ENCODE data around the gene NKX2-8. TPM values are rescaled to one million over a fixed set of nuclear protein-coding genes. Genes with fewer than 3 reads are reported as not detected.
A peak's percentile ranks its signal among the peaks of the same experiment; 100 is the strongest.

NKX2-8 gene
- not detected for polyA plus RNA-seq (2013, experiment 1 of 2; ENCODE audit: insufficient read length)
- not detected for polyA plus RNA-seq (2013, experiment 2 of 2; ENCODE audit: insufficient read length)

DNA sequence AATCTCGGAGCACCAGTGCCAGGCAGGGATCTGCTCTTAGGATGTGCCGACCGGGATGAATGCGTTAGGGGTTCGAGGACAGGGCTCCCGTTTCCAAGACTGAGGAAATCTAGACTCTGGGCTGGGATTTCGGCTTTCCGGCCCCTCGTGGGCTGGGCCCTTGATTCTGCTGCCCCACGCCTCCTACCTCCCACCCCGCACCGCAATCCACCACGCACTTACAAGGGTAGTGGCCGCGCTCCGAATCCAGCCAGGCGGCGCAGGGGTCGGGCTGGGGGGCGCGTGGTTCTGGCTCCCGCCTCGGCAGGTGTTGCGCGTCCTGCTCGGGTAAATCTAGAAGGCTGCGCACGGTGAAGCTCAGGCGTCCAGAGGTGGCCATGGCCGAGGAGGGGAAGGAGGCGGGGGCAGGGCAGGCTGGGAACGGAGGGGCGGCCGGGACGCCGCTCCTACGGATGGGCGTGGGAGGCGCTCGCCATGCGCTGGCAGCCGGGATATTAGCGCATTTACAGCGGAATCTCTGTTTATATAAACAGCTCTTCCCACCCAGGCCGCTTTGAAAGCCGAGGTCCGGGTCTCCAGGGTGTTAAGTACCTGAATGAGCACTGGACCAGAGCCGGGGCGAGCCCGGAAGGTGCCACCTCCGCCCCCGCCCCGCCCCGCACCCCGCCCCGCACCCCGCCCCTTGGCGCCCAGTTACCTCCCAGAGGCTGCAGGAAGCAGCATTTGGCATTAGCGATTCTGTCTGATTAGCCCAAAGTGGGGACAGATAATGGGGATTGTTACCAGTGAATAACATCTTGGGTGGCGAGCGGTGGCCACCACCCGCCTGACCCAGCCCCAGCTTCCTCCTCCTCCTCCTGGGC is at the start of gene NKX2-8:
Gene NKX2-8, minus strand, starts transcription at position 604 of the 863 bp plus-strand sequence. Its CDS starts 225 bp downstream, at position 379.
- DNase-seq: no peak

DNA sequence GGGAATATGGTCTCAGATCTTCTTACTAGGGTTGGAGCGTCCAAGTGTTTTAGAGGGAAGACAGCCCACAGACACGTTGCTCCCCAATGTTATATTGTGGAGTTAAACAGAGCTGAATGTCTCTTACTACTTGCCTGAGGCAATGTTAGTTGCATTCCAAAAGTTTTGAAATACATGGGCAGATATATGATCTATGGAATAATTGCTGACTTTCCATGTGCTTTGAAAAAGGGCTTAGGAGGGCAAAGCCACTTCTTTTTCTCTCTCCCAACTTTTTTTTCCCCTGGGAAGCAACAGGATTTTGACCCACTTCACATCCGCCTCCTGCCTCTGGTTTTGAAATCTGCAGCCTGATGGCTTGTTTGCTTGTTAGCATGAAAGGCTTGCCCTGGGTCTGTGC is 45.6 kb upstream of the NKX2-8 start:
- DNase-seq: no peak

DNA sequence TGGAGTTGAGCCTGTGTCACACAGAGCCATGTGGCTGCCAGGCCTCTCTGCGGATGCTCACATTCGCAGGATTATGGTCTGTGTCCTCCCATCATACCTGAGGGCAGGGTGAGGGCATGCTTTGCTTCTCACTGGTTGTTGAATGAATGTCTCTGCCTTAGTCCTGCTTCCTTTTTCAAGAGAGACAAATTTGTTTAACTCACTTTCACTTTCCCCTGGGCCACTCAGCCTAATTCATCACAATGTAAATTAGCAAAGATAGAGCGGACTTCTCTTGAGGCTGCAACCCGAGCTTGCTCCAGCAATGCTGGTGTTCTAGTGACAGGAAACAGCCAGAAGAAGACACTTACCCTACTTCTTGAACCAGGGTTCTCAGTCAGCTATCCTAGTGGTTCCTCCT is 43.7 kb upstream of the NKX2-8 start:
- DNase-seq: no peak

DNA sequence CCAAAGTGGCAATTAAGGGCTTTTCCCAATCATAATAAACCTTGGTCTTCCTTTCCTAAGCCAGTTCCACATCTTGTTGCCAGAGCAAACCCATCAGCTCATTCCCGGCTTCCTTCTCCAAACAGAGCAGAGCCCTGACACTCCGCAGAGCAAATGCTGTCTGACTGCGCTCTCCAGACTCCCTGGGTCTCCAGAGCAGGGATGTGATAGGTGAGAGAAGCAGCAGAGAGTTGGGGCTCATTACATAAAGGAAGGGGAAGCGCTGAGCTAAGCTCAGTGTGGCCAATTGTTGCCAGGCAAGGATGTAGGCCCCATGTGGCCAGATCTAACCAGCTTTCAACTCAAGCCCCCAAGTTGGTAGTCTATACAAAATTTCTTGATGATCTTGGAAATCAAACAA is 43.0 kb upstream of the NKX2-8 start:
- no peak for DNase-seq

DNA sequence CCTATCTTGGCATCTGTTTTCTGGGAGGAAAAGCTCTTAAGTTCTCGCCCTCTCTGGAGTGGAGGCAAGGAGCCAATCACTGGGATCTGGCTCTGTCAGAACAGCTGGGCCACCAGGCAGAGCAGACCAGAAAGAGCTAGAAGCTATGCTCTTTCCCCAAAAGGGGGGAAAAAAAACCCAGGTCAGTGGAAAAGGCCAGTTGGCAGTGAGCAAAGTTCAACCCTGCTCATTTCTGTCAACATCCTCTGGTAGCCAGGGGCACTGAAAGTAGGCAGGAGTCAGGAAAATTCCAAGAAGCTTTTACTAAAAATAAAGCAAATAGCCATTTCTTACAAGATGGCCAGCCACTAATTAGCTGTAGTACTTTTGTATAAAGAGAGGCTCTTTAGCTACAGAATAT is 42.6 kb upstream of the NKX2-8 start:
- no peak for DNase-seq

DNA sequence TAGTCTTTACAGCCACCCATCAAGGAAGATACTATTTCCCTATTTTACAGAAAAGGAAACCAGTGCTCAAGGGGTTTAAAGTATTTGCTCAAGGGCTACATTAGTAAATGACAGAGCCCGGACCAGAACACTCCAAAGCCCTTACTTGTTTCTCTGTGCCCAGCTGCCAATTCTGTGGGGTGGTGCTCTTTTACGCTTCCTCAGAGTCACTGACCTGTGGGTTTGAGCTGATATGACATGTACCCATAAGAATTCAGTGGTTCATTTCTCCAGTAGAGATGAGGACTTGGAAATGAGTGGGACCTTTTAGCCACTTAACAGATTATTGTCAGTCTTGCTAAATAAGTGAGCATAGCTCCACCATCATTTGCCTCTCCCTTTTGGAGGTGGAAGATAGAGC is 37.4 kb upstream of the NKX2-8 start:
- no peak for DNase-seq

DNA sequence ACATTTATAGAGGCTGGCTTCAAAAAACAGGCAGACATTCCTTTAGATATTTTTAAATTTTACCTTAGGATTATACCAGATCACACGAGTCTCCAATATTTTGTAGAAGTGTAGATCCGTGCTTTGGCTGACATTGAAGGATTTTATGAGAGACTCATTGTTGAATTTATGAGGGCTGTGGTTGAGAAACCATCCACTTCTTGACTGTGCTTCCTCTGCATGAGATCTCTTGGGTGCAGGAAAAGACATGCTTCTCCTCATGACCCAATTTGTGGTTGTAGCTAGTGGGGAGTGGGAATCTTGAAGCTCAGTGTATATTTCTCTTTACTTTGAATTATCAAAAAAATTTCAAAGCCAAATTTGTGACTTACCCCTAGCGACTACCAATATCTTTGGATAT is 36.7 kb upstream of the NKX2-8 start:
- no peak for DNase-seq

DNA sequence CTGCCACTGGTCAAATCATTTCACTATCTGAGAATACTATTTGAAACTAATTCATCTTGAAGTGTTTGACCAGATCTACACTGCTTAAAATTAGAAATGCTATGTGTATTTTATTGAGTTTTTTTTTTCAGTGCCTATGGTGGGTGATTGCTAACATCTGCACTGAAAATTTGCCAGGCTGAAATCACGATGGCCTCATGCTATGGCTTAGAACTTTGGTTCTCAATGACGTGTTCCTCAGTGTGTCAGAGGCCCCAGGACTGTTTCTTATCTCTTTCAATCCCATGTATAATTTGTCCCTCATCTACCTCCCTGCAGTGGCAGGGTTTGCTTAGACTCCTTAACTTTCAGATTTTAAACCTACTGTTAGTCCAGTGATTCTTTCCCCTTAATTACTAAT is 36.2 kb upstream of the NKX2-8 start:
- no peak for DNase-seq

DNA sequence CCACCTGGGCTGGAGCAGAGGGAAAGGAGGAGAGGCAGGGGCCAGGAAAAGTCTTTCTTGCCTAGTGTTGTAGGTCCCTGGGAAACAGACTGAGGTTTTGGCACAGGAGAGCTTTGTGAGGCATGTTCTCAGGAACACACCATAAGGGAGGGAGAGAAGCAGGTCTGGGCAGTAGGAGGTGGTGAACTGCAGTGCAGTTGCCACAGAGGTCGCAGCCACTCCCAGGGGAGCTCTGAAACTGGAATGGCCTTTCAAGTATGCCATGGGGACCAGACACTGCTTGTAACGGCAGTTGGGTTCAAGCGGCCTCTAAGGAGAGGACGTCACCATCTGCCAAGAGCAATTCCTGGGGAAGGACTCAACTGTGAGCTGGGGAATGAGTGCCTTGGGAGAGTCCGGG is 35.4 kb upstream of the NKX2-8 start:
- DNase-seq: no peak

DNA sequence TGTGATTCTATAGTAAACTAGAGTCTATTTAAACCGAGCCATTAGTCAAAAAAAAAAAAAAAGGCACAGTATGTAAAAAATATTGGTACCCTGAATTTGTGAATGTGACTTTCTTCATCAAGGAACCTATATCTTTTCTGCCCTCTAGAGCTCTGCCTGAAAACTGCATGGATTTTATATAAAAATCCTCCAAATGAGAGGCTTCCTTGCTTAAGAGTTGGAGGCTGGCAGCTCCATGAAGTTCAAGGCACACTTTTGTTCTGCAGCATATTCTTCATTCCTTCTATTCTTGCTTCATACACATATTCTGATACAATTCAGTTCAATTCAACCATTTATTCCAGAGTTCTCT is 23.1 kb upstream of the NKX2-8 start:
- peak; percentile 5 for DNase-seq

DNA sequence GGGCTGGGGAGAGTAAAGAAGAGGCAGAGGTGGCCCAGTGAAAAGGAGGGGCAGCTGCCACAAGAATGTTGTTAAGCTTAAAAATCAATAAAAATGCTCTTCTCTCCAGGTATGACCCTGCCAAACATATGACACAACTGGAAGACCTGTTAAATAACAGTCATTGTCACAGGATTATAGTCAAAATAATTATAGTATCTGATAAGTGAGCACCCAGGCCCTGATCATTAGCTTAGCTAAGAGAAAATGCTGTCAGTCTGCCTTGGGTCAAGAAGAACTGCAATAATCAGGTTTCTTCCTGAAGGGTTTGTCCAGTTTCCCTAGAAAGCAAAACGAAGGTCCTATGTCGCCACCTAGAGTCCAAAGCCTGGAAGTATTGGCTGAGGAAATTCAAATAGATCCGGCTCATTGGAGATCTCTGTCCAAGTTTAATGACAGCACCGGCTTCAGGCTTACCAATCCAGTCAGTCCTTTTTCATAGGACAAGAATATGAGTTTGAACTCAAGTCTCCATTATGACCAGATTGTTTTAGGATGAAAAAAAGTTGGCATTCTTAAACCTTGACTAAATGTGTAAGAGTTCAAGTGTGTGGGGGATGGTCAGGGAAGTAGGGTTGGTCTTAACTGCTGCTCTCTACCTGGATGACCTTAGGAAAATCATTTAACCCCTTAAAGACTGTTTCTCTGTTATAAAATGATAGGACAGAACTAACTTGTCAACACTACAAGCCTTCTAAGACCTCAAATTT is 22.5 kb upstream of the NKX2-8 start:
- peak; percentile 67 for DNase-seq

DNA sequence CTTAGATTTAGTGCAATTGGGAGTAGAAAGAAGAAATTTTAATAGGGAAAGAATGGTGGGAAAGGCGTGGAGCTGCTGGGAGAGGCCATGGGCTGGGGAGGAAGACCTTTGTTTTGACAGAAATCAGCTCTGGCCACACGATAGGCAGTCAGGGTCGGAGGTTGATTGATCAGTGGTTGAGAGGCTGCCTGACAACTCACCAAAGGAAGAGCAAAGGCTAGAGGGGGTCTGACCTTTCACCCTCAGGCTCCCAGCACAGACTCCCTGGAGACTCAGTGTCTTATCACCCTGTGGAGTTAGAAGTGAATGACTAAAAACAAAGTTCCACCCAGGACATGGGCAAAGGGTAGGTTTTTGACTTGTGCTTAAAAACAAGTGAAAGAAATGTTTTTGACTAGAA is 18.0 kb upstream of the NKX2-8 start:
- DNase-seq: no peak

DNA sequence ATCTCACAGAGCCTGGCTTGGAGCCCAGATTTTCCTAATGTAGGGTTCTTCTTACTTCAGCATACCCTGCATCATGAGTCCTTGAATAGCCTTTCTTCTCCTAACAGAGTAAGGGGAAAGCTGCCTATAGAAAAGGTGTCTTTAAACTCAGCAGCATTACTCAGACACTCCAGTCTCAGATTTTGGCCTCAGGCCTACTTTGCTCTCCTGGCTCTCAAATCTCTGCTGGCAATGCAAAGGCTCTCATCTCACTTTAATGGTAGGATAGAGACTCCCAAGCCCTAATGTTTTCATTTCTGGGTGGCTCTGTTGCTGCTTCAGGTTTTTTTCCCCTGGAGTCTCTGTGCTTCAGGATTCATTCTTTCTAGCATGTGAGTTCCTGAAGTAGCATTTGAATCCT is 9.1 kb upstream of the NKX2-8 start:
- no peak for DNase-seq

DNA sequence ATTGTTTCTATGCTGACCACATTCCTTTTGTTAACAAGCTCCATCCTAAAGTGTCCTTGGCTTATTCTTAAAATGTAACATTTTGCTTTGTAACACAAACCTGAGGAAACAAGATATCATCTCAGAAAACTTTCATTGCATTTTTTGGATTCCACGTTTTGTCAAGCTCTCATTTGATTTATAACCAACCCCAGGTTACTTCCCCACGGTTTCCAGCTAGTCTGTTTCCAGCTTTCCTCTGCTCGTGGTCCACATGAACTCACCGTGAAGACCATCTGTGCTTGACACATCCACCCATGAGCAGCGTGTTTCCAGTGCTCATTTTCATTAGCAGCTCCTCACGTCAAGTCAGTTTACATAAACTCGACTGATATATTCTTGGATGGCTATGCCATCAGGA is 6.4 kb upstream of the NKX2-8 start:
- DNase-seq: no peak

DNA sequence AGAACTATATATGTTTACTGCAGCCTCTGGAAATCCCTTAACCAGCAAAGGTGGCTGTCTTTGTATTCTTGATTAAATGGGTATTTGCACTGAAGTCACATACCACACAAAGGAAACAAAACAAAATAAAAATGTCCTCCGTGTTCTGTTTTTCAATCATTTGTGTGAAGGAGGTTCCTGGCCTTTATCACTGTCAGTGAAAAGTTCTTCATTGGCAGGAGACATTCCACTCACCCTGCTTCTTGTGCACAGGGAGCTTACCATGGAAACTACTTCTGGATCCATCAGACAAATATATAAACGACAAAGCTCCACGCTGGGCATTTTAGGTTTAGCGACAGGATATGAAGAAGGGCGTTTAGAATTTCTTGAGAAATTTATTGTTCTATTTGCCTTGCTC is 5.7 kb upstream of the NKX2-8 start:
- DNase-seq: no peak

DNA sequence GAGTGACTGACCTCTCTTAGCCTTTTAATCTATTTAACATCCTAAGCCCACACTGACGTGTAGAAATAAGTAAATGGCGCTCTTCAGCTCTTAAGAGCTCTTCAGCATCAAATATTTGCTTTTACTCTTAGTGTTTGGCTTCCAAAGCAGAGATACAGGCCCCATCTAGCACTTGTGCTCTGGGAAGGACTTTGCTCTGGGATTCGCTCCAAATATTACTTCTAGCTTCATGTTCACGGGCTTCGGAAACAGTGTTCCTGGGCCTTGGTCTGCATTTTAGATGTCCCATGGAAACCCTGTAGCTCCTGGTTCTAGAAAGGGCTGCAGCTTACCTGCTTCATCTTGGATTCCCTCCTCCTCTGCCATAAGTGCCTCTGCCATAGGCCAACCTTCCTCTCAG is 2.7 kb upstream of the NKX2-8 start:
- DNase-seq: no peak

DNA sequence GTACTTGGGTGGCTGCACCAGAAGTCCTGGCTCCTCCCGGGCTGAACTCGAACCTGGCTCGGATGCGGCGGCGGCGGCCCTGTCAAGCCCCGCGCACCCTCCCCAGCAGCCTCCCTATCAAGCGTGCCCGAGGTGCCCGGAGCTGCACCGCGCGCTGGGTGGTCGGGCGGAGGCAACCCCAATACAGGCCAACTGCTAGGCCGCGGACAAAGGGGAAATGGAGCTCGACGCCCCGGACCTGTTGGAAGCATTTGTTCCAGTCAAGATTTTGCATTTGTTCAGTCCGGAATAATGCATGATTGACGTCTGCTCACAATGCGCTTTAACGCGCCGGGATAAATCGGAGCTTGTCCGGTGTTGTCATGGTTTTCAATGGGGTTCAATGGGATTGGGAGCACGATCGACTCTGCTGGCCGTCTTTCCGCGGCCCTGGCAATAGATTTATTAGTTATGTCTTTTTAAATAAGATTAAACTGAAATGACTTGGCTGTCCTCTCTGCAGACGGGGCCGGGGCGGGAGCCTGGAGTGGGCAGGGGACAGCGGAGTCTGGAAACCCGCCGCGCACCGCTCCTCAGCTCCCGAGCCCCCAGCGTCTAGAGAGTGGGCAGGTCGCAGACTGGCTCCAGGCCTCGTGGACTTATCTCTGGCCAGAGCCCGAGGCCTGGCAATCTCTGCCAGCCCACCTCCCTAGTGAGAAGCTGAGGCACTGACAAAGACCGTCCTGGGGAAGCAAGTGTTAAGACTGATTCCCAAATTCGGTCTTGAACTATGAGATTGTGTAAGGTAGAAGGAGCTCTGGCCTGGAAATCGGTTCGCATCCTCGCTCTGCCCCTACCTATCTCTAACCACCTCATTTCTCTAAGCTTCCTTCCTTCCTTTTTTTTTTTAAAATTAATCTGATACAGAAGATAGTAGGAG is 1.7 kb upstream of the NKX2-8 start:
- DNase-seq: no peak

DNA sequence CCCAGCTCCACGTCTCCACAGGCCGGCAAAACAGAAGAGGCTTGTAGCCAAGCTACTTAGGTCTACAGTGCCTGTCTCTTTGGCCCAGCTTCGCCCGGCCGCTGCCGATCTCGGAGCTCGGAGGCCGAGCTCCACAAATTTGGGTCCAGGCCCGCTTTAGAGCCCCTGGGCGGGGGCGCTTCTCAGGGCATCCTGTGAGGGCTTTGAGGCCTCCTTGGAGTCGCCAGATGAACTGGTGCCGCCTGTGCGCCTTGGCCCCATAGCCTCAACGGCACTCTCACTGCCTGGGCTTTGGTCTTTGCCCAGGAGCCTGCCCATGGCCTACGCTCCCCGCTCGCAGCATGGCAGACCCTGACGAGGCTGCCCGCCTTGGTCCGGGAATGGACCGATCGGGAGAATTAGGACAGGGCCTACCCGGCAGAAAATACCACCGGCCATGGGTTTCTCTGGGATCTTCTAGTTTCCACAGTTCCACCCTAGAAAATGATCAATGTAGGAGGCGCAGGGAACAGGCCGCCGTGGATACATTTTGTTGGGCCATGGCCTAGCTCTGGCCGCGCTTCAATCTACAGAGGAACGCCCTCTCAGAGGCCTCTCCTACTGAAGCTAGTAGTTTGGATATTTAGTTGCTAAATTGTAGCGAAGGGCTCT is 953 bp upstream of the NKX2-8 start:
- DNase-seq: no peak

DNA sequence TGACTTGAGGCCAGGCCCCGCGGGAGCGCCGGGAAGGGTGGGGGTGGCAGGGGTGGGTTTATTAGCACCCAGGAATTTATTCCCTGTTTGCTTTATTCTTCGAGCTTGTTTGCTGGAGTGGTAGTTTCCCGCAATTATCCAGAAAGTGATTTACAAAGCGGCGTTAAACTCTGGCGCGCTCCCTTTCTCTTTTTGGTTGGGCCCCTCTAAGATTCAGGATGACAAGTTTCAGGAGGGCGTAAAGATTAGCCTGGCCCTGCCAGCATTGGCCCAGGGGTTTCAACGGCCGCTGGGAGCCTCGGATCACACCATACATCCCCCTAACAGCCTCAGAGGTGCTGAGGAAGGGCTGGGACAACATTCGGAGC is 444 bp upstream of the NKX2-8 start:
- no peak for DNase-seq

DNA sequence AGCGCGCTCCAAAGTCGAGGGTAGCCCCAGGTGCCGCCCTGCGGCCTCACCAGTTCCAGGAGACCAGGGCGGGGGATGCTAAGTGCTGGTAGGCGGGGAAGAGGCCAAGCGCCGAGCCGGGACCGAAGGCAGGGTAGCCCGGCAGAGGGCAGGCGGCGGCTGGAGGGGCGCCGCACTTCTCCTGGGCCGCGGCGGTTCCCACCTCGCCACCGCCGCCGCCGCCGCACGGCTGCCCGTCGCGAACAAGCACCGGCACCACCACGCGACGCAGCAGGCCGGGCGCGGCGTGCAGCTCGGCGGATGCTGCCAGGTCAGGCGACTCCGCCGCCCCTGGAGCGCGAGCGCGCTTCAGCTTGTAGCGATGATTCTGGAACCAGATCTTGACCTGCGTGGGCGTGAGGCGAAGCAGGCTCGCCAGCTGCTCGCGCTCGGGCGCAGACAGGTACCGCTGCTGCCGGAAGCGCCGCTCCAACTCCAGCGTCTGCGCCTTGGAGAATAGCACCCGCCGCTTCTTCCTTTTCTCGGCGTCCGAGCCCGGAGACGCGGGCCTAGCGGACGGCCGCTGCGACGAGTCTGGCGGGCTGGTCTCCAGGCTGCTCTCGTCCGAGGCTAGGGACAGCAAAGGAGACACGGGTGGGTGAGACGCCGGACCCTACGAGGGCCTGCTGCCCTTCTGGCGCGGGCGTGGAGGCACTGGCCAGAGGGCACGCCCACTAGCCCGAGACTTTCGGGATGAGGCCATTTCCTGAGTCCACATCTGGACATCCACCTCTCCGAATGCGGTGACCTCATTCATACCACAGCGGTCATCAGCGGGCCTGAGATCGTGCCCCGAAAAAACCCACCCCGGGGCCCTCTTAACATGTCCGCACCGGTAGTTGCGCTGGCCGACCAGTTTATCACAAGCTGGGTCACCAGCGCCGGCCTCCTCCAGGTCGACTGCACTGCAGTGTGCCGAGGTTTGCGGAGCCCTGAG is 1.3 kb downstream of the NKX2-8 start:
- DNase-seq: peak; percentile 7
